NCI-H2196 (cell line): ENCODE data around the gene SORCS2.

Experiments
- DNase-seq: peaks from one replicate; lab custom pipeline; 2025; ENCODE audit not compliant: unreplicated experiment; lab: John Stamatoyannopoulos, UW

The SORCS2 gene

DNA sequence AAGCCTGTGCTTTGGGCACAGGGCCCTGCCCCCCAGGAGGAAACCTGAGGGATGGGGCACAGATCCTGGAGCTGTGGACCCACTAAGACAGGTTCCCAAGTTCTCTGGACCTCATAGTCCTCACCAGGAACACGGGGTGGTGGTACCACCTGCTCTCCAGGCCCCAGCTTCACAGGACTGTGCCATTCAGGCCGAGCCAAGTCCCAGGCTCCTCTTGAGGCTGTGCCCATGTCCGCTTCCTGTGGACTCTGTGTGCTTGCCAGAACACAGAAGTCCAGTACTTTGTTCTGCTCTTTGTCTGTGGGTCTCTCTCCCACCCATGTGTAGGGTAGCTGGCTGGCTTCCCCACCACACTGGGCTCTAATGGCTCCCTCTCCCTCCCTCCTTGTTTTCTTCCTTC, 346.8 kb downstream of the SORCS2 start:
- no peak for DNase-seq

DNA sequence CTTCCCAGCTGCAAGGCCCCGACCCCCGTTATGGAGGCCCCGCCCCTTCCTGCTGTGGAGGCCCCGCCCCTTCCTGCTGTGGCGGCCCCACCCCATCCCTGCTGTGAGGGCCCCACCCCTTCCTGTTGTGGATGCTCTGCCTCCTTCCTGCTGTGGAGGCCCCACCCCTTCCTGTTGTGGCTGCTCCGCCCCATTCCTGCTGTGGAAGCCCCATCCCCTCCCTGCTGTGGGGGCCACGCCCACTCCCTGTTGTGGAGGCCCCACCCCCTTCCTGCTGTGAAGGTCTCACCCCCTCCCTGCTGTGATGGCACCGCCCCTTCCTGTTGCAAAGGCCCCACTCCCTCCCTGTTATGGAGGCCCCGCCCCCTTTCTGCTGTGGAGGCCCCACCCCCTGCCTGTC, 347.3 kb downstream of the SORCS2 start:
- DNase-seq = peak; percentile 50

DNA sequence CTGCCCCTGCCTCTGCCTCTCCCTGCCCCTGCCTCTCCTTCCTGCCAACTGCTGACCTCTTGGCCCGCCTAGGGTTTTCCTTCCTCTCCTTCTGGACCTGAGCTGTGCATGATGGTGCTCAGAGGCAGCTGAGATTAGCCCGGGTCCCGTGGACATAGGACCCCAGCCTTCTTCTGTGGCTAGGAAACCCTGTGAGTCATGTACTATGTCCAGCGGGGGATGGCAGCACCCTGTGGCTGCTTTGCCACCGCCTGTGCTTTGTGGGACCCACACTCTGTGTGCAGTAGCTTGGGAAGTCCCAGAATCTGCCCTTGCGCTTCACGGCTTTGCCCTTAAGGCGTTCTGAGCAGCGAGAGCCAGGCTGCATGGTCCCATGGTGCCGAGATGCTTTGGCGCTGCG, 347.9 kb downstream of the SORCS2 start:
- DNase-seq = no peak

DNA sequence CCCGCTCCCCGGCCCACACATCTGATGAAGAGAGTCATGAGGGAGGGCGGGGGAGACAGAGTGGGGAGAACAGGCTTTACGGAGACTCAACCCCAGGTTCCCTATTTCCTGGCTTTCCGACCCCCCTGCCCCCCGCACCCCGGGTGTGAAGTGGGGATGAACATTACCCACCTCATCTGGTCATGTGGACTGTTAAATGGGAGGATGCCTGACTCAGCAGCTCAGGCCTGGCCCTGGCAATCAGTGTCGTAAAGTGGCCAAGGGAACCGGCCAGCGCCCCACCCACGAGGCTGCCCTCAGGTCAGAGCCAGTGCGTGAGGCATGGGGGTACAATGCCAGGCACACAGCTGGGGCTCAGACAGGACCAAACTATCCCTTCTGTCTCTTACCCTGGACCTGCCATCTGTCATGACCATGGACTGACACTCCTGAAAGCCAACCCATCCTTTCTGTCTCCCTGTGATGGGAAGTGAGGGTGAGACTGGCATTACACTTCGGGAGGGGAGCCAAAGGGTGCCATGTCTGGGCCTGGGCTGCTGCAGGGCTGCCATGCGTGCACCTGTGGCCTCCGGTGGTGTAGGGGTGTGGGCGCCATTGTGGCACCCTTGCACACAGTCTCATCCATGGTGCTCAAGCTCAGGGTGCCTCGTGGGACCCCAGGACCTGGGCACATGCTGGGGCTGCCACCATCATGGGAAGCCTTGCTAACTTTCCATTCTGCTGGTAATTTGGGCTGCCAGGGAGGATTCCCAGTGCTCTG, 348.5 kb downstream of the SORCS2 start:
- no peak for DNase-seq

GRCh38 chr4:7541414-7541810, 349.1 kb downstream of the SORCS2 start:
- no peak for DNase-seq

DNA sequence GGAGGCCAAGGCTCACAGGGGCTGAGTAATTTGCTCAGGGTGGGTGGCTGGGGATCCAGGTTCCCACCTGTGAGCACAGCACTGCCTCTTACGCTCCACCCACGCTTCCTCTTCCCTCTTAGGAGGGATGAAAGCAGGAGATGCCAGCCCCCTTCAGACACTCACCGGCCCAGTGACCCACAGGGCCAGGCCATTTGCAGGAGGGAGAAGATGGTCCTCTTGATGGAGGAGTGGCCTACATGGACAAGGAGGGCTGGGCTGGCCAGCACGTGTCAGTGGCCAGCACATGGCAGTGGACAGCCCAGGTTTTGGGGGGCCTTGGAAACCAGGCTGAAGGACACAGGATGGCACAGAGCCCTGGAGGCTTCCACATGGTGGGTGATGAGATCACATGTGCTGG, 350.4 kb downstream of the SORCS2 start:
- DNase-seq = no peak

GRCh38 chr4:7546152-7546808, 353.9 kb downstream of the SORCS2 start:
- no peak for DNase-seq

DNA sequence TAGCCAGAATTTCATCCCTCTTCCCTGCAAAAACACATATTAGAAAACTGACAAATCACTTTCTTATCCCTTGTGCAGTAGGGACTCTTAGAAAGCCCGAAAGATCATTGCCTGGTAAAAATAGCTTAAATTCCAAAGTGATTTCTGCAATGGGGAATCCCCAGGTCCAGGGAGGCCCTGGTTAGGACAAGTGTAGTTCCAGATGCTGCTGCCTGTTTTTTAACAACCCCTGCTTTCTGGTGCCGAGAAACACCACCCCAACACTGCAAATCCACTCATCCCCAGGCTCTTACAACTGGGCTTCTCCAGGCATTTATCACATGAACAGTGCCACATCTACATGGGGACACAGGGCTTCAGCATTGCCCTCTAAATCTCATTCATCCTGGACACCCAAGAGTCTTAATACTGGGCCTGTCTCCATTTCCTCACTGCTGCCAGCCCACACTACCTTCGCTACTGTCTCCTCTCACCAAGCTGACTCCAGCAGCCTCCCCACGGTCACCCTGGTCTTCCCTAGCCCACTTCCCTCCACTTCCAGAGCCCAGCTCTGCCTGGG, 354.6 kb downstream of the SORCS2 start:
- no peak for DNase-seq

DNA sequence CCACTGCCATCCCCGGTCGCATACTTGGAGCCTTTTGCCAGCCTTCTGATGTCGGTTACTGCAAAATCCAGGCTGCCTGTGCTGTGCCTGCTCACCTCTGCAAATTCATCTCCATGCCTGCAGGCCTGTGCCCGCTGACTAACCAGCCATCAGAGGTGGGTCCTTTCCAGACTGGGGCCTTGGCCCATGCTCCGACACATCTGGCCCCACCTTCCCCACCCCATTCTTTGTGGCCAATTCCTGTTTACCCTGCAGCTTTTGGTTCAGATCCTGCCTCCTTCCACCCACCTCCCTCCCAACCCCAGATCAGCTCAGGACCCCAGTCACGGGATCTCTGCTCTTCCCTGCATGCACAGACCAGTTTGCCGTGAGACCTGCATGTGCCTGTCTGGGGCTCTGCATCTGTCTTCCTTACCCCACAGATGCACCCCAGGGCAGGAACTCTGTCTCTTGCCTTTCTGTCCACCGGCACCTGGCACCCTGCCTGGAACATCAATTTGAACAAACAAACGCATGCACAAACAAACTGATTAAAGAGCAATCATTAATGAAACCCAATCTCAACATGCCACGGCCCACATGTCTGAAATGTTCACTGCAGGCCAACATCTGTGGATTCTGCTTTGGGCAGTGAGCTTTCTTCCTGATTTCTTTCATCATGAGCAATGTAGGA, 355.2 kb downstream of the SORCS2 start:
- DNase-seq = peak; percentile 54

- DNase-seq = no peak
These were observed 357.5 kb downstream of the SORCS2 start for GRCh38 chr4:7549866-7550265.

- DNase-seq = no peak
These were observed 360.1 kb downstream of the SORCS2 start for GRCh38 chr4:7552466-7552865.

GRCh38 chr4:7553280-7553679, 360.9 kb downstream of the SORCS2 start:
- no peak for DNase-seq

DNA sequence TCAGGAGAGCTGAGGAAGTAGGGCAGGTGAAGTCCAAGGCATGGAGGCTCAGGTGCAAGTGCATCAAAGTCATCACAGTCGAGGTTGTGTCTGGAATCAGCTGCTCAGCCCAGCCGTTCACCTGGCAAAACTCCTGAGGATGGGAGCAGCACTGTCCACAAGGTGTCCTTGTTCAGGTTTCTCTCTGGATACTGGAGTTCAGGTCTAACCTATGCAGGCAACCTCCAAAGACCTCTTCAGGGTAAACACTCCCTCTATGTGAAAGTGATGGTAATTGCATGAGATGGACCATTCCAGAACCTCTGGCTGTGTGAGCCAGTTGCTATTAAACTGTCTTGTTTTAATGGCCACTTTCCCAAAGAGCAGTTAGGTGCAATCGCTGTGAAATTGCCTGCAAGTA, 362.6 kb downstream of the SORCS2 start:
- no peak for DNase-seq

GRCh38 chr4:7556558-7556957, 364.2 kb downstream of the SORCS2 start:
- no peak for DNase-seq

- no peak for DNase-seq
These were observed 365.1 kb downstream of the SORCS2 start for GRCh38 chr4:7557456-7557855.

- DNase-seq = no peak
These were observed 366.1 kb downstream of the SORCS2 start for GRCh38 chr4:7558436-7558835.

- no peak for DNase-seq
These were observed 367.0 kb downstream of the SORCS2 start for GRCh38 chr4:7559316-7559715.

- no peak for DNase-seq
These were observed 367.5 kb downstream of the SORCS2 start for GRCh38 chr4:7559741-7560395.

- DNase-seq = no peak
These were observed 369.2 kb downstream of the SORCS2 start for GRCh38 chr4:7561557-7561956.

- DNase-seq = no peak
These were observed 371.9 kb downstream of the SORCS2 start for GRCh38 chr4:7564242-7564641.

DNA sequence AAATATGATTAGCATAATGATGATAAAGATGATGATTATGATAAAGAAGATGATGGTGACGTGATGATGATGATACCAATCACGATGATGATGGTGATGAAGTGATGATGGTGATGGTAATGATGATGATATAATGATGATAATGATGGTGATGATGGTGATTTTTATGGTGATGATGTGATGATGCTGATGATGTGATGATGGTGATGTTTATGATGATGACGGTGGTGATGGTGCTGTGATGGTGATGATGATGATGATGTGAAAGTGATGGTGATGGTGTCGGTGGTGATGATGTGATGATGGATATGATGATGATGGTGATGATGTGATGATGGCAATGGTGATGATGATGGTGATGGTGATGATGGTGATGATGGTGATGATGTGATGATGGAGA, 373.1 kb downstream of the SORCS2 start:
- DNase-seq = no peak
